Measurements from ENCODE around the gene CDK5RAP1.

The CDK5RAP1 gene

GRCh38 chr20:33423141-33423834 is 22.0 kb upstream of the CDK5RAP1 start:
- peak in 1 of 56 donors; percentile 31 for DNase-seq

GRCh38 chr20:33419140-33419974 is 18.0 kb upstream of the CDK5RAP1 start:
- DNase-seq = no peak

- no peak for DNase-seq
Measured at GRCh38 chr20:33418033-33418432, 16.7 kb upstream of the CDK5RAP1 start.

GRCh38 chr20:33415948-33416347 is 14.6 kb upstream of the CDK5RAP1 start:
- peak in 33 of 56 donors; percentile 4 to 65 (median 21) for DNase-seq

- DNase-seq = no peak
Measured at GRCh38 chr20:33412484-33412838, 11.1 kb upstream of the CDK5RAP1 start.

- no peak for DNase-seq
Measured at GRCh38 chr20:33411711-33412483, 10.6 kb upstream of the CDK5RAP1 start.

- DNase-seq = peak in 38 of 56 donors; percentile 3 to 82 (median 40)
Measured at GRCh38 chr20:33411242-33411641, 9.9 kb upstream of the CDK5RAP1 start.

GRCh38 chr20:33410081-33410742 is 8.9 kb upstream of the CDK5RAP1 start:
- no peak for DNase-seq

GRCh38 chr20:33408716-33409654 is 7.7 kb upstream of the CDK5RAP1 start:
- peak in 5 of 56 donors; percentile 6 to 14 (median 11) for DNase-seq

GRCh38 chr20:33408313-33408712 is 7.0 kb upstream of the CDK5RAP1 start:
- no peak for DNase-seq

- no peak for DNase-seq
Measured at GRCh38 chr20:33407796-33408195, 6.5 kb upstream of the CDK5RAP1 start.

- DNase-seq = no peak
Measured at GRCh38 chr20:33407251-33407650, 5.9 kb upstream of the CDK5RAP1 start.

GRCh38 chr20:33404281-33404680 is 3.0 kb upstream of the CDK5RAP1 start:
- no peak for DNase-seq

GRCh38 chr20:33401921-33402369 is 626 bp upstream of the CDK5RAP1 start:
- DNase-seq = peak in 1 of 56 donors; percentile 7

- peak in 1 of 56 donors; percentile 36 for DNase-seq
Measured at GRCh38 chr20:33400812-33401183, 521 bp downstream of the CDK5RAP1 start.

- DNase-seq = no peak
Measured at GRCh38 chr20:33399924-33400323, 1.4 kb downstream of the CDK5RAP1 start.

GRCh38 chr20:33394718-33395117 is 6.6 kb downstream of the CDK5RAP1 start:
- no peak for DNase-seq

GRCh38 chr20:33393609-33394008 is 7.7 kb downstream of the CDK5RAP1 start:
- no peak for DNase-seq

- peak in 3 of 56 donors; percentile 4 to 12 (median 9) for DNase-seq
Measured at GRCh38 chr20:33391722-33392415, 9.4 kb downstream of the CDK5RAP1 start.

Data from amygdala (tissue), 56 donors.